Brain microvascular endothelial cell (primary cell): ENCODE results near the gene TMTC1.

Source experiments
- DNase-seq: peaks from one replicate; pipeline ENCODE4 v3.0.0-alpha.2; 2020
- H3K27ac ChIP-seq: fragments of 250-450 bp; sonication (Bioruptor Pico); 2 replicates; pipeline ENCODE4 v1.5.1; 2020; ENCODE audit warnings: mild to moderate bottlenecking, moderate library complexity
- H3K27me3 ChIP-seq: fragments of 250-450 bp; sonication (Bioruptor Pico); replicated peaks from 2 replicates; pipeline ENCODE4 v1.5.1; 2020; ENCODE audit warnings: mild to moderate bottlenecking
- H3K36me3 ChIP-seq: fragments of 250-450 bp; sonication (Bioruptor Pico); replicated peaks from 2 replicates; pipeline ENCODE4 v1.5.1; 2020; ENCODE audit warnings: mild to moderate bottlenecking
- H3K4me3 ChIP-seq: 2 replicates; pipeline ENCODE4 v1.5.1; 2011; ENCODE audit warnings: low read depth, mild to moderate bottlenecking, control low read depth, low read length, moderate library complexity
- CTCF ChIP-seq: IDR thresholded peaks from 2 replicates; pipeline ENCODE4 v1.5.1; 2011; ENCODE audit warnings: low read depth, mild to moderate bottlenecking, moderate library complexity, low read length, control low read depth, inconsistent platforms; ENCODE audit errors: missing control alignments
- in situ Hi-C: cut with HindIII; loops from 2 replicates; pipeline ENCODE4 v1.10.0; 2017; ENCODE audit warnings: low sequenced_read_pairs, low pct_ligation_motif_present

TMTC1 gene

GRCh38 chr12:29660847-29661246 is 122.9 kb downstream of the TMTC1 start:
- no peaks in the 10 kb centered on the region for H3K36me3 ChIP-seq
- DNase-seq, result no peak
- H3K27me3 ChIP-seq, result no peaks in the 10 kb centered on the region
- no peak overlapping the region for H3K27ac ChIP-seq
- TF ChIP-seq CTCF, result no peak
- H3K4me3 ChIP-seq, result no peak overlapping the region
- in situ Hi-C loops, result no loop called here

GRCh38 chr12:29656762-29657538 is 126.8 kb downstream of the TMTC1 start:
- no peak overlapping the region for H3K27ac ChIP-seq
- H3K4me3 ChIP-seq, result no peak overlapping the region
- no peaks in the 10 kb centered on the region for H3K27me3 ChIP-seq
- in situ Hi-C loops, result no loop called here
- no peak for TF ChIP-seq CTCF
- no peaks in the 10 kb centered on the region for H3K36me3 ChIP-seq
- DNase-seq, result no peak

GRCh38 chr12:29655861-29656260 is 127.9 kb downstream of the TMTC1 start:
- in situ Hi-C loops, result no loop called here
- TF ChIP-seq CTCF, result no peak
- Histone ChIP-seq H3K4me3 (no peak overlapping the region), H3K36me3 (no peaks in the 10 kb centered on the region), H3K27ac (no peak overlapping the region), H3K27me3 (no peaks in the 10 kb centered on the region)
- DNase-seq, result no peak

- H3K4me3 ChIP-seq, result no peak overlapping the region
- DNase-seq, result no peak
- no peak for TF ChIP-seq CTCF
- H3K27me3 ChIP-seq, result no peaks in the 10 kb centered on the region
- H3K36me3 ChIP-seq, result no peaks in the 10 kb centered on the region
- in situ Hi-C loops, result no loop called here
- H3K27ac ChIP-seq, result no peak overlapping the region
Measured at GRCh38 chr12:29653286-29653685, 130.5 kb downstream of the TMTC1 start.

GRCh38 chr12:29650371-29650770 is 133.4 kb downstream of the TMTC1 start:
- no peak overlapping the region for H3K4me3 ChIP-seq
- no peaks in the 10 kb centered on the region for H3K36me3 ChIP-seq
- H3K27me3 ChIP-seq, result no peaks in the 10 kb centered on the region
- TF ChIP-seq CTCF, result no peak
- no peak for DNase-seq
- in situ Hi-C loops, result no loop called here
- no peak overlapping the region for H3K27ac ChIP-seq

GRCh38 chr12:29649722-29650121 is 134.0 kb downstream of the TMTC1 start:
- Histone ChIP-seq H3K27me3 (no peaks in the 10 kb centered on the region), H3K36me3 (no peaks in the 10 kb centered on the region), H3K27ac (no peak overlapping the region), H3K4me3 (no peak overlapping the region)
- DNase-seq, result no peak
- no peak for TF ChIP-seq CTCF
- in situ Hi-C loops, result no loop called here
